Heart left ventricle (tissue), 13 donors: Measurements from ENCODE around the gene KRT17.

Experiments used
- POLR2A ChIP-seq, 2 donors: fragments of 450-650 bp; IDR thresholded peaks; one replicate each; pipeline ENCODE4 v1.6.1; 2017; ENCODE audit warnings: antibody characterized with exemption in 2 of 2, mild to moderate bottlenecking in 2 of 2, moderate library complexity in 2 of 2
- TF ChIP-seq, protein P1 (sequence below), 12 donors: fragments of 200-600 bp; sonication (generic) in 4 of 12; IDR thresholded peaks; one replicate each; pipeline versions ENCODE4 v1.5.0 to v1.8.0; 2018 to 2022; ENCODE audit warnings: antibody characterized with exemption in 12 of 12, mild to moderate bottlenecking in 5 of 12
- donor health status: ischemic (EF 13 %, LVEDD 7.1; RV severe dilation, severe dysfunction).
- donor health status: DM: no; HTN: yes; CAD: no.
- donor health status: DM: no; HTN: no; CAD: no.
- donor health status: ischemic (EF 25% LVEDD 6.9; RV normal size, moderate dysfunction).
- donor health status: ischemic (EF 25% LVEDD 5.7; RV mildly dilated, moderate dysfunction).
- donor health status: ischemic (EF 35%, LVEDD 5.7; RV mildly dilated, moderate dysfunction).
- donor health status: nonischemic (EF 11% LVEDD 7.7; RV severe dilation, severe dysfunction).
- donor health status: DM: yes; HTN: yes; CAD: no.
- donor health status: PGD.
- donor health status: ischemic (EF 29% LVEDD 5.4; RV normal size, mild dysfunction).
- donor health status: nonischemic (EF 23%, LVEDD 6.1; RV moderate dilation, normal function).

DNA sequence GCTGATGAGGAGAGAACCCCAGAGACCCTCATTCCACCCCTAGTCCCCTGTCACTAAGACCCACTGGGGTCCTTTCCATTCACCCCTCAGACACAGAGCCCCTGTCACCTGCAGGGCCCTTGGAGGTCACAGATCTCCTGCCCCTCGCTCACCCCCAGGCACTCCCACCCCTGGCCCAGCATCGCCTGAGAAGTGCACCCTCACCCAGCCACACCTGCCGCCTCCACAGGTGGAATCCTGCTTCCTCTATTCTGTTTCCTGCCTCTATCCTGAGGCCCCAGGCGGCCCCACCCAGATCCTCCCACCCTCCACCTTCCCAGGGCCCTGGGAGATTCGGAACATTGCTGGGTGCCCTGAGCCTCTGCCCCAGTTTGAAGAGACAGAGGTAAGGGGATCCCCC is 13.8 kb upstream of the KRT17 start:
- TF ChIP-seq POLR2A (IDR thresholded peaks at IDR 0.05): no peak
- TF ChIP-seq, protein P1, sequence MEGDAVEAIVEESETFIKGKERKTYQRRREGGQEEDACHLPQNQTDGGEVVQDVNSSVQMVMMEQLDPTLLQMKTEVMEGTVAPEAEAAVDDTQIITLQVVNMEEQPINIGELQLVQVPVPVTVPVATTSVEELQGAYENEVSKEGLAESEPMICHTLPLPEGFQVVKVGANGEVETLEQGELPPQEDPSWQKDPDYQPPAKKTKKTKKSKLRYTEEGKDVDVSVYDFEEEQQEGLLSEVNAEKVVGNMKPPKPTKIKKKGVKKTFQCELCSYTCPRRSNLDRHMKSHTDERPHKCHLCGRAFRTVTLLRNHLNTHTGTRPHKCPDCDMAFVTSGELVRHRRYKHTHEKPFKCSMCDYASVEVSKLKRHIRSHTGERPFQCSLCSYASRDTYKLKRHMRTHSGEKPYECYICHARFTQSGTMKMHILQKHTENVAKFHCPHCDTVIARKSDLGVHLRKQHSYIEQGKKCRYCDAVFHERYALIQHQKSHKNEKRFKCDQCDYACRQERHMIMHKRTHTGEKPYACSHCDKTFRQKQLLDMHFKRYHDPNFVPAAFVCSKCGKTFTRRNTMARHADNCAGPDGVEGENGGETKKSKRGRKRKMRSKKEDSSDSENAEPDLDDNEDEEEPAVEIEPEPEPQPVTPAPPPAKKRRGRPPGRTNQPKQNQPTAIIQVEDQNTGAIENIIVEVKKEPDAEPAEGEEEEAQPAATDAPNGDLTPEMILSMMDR (IDR thresholded peaks at IDR 0.05): no peak
